T-helper 22 cell (primary cell): ENCODE data around the gene TDP1.
"Not testable (repeated sequence)": the region's sequence is repeated elsewhere in the genome, so short reads cannot be mapped to it uniquely, and the experiment has no call there.

Source experiments
- DNase-seq: peaks from one replicate; pipeline ENCODE4 v3.0.0-alpha.2; 2020; ENCODE audit warnings: low read depth

The TDP1 gene

DNA sequence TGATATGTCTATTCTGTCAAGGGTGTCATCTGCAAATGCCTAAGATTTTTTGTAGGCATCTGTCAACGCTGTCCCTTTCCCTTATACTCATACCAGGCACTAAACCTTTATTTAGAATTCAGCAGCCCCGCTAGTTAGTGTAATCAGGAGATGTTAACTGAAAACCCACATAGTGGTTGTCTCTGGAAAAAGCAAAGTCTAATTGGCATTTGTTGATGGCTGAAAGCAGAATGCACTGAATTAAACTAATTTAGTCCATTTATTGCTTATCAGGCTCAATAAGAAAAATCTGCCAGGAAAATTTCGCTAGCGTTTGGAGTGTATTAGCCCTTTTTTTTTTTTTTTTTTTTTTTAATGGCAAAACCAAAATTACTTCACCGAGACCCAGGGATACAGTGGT is 34.5 kb downstream of the TDP1 start:
- DNase-seq, result no peak

DNA sequence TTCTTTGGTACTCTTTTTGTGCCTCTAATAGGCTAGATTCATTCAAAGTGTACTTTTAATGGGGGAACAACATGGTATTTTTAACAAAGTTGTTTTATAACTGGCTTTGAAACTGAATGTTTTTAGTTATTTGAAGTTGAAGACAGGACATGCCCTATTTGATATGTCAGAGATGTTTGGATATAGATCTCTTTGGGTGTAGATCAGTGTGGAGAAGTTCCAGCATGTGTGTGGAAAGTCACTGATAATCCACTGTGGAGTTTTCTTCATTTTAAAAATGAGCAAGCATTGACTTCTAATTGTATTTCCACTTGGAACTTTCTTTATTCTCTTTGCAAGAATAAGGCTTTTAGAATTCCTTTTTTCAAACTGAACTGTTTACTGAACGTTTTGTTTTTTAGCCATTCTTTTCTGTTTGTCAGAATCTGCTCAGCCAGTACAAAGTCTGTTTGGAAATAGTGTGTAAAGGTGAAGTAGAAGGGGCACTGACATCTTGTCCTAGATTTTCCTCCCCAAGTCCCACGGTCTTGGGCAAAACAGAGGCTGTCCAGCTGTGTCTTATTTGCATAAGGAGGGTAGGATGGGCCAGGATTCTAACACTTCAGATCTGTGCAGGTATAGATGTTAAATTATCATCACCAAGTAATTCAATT is 35.0 kb downstream of the TDP1 start:
- DNase-seq, result no peak

- no peak for DNase-seq
These were observed 36.5 kb downstream of the TDP1 start for GRCh38 chr14:89992273-89992672.

GRCh38 chr14:89996963-89997362 is 41.2 kb downstream of the TDP1 start:
- no peak for DNase-seq

GRCh38 chr14:90000935-90001334 is 45.2 kb downstream of the TDP1 start:
- no peak for DNase-seq

GRCh38 chr14:90003526-90004307 is 48.0 kb downstream of the TDP1 start:
- DNase-seq, result no peak

DNA sequence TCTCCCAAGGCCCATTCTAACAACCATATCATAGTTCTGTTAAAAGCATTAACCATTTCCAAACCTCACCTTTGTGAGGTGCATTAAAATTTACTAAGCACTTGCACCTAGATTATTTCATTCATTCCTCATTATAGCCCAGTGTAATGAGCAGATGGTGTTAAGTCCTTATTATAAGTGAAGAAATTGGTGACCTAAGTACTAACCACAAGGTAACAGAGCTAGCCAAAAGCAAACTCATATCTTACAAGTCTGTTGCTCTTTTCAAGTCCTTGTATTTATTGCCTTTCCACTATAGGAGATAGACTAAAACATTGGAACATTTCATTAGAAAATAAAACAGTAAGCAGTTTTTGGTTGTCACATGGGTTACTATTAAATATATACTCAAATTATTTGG is 49.7 kb downstream of the TDP1 start:
- no peak for DNase-seq

GRCh38 chr14:90005939-90006530 is 50.3 kb downstream of the TDP1 start:
- no peak for DNase-seq

DNA sequence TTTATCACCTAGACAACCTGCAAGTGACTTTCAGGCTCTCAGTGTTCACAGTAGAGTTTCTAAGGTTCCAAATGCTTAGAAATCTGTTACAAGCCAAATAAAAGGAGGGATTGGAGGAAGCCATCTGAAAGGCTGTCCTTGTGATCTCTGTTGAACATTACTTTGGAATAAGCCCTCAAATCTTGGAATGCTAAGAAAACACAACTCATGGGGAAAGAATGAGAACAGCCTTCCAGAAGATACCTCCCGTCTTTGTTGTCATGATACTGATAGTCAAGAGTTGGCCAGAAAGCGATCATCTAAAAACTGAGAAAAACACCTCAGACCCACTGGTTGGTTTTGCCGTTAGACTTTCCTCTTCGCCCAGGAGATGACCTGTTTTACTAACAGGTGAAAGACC is 61.6 kb downstream of the TDP1 start:
- DNase-seq, result no peak

DNA sequence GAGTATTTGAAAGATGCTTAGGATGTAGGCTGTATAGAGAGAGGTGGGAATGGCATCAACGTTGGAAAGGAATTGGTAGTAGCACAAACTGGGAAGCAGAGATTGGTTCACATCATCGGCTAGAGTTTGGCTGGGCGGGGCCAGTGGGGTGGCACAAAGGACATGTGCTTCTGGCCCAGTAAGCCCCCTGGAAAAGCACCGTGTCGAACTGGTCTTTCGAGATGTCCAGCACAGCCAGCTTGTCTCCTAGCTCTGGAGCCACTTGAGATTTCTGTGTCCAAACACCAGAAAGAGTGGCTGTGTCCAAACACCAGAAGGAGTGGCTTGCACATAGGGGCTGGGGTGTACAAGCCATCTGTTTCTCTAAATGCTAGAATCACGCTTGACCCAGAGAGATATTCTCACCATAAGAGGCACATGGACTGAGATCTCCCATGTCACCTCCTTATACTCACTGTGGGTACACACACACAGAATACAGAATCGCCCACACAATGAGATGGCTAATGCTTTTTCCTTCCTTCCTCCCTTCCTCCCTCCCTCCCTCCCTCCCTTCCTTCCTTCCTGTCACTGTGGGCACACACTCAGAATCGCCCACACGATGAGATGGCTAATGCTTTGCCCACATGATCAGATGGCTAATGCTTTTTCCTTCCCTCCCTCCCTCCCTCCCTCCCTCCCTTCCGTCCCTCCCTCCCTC is 64.2 kb downstream of the TDP1 start:
- DNase-seq, result no peak

DNA sequence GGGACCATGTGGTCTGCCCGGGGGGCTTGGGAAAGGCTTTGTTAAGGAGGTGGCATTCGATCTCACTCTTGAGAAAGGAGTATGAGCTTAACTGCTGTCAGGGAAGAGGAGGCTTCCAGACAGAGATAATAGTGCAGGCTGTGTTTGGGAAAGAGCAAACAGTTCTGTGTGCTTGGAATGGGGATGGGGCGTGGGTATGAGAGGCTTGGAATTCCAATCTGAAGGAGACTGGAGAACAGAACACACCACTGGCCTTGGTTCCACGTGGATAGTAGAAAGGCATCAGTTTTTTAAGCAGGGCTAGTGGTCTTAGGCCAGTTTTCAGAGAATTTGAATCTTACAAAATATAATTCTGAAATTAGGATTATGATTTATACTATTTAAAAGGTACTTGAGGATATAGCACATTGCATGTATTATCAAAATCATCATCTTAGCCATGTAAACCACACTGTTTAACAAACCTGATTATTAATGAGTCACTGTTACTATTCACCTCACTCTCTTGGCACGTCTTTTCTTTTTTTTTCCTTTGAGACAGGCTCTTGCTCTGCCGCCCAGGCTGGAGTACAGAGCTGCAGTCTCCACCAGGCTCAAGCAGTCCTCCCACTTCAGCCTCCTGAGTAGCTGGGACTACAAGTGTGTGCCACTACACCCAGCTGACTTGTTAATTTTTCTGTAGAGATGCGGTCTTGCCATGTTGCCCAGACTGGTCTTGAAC is 67.6 kb downstream of the TDP1 start:
- no peak for DNase-seq

DNA sequence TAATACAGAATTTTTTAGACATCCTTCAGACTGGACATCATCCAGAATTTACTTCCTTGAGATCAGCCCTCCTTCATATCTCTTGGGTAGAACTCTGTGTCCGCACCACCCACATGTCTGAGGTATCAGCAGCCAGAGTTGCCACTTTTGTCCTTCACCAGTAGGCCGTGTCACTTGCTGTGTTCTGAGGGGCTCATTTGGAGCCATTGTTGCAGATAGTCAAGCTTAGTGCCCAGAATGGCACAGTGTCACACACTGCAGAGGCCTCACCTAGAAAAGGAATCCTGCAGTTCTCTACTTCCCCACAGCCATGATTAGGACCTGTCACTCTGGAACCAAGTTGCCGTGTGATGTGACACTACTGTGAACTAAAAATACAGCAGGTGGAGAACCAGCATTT is 69.2 kb downstream of the TDP1 start:
- no peak for DNase-seq

DNA sequence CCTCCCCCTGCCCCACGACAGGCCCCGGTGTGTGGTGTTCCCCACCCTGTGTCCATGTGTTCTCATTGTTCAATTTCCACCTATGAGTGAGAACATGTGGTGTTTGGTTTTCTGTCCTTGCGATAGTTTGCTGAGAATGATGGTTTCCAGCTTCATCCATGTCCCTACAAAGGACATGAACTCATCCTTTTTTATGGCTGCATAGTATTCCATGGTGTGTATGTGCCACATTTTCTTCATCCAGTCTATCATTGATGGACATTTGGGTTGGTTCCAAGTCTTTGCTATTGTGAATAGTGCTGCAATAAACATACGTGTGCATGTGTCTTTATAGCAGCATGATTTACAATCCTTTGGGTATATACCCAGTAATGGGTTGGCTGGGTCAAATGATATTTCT is 70.9 kb downstream of the TDP1 start:
- DNase-seq, result not testable (repeated sequence)

GRCh38 chr14:90027842-90028241 is 72.1 kb downstream of the TDP1 start:
- no peak for DNase-seq

DNA sequence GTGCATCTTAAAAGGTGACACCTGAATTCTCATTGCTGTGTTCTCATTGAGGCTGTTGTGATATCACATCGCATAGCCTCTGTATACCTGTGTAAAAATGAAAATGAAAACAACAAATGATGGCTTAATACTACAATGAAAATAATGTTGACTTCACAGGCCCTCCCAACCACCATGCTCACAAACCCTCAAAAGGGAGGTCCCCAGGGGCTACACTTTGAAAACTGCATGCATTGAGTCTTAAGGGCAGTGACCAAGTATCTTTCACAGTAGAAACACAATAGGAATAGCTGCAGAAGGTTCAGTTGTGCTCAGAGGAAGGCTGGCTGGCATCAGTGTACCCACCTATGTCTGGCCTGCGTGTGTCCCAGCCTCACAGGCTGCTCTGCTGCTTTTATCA is 78.4 kb downstream of the TDP1 start:
- DNase-seq, result no peak

DNA sequence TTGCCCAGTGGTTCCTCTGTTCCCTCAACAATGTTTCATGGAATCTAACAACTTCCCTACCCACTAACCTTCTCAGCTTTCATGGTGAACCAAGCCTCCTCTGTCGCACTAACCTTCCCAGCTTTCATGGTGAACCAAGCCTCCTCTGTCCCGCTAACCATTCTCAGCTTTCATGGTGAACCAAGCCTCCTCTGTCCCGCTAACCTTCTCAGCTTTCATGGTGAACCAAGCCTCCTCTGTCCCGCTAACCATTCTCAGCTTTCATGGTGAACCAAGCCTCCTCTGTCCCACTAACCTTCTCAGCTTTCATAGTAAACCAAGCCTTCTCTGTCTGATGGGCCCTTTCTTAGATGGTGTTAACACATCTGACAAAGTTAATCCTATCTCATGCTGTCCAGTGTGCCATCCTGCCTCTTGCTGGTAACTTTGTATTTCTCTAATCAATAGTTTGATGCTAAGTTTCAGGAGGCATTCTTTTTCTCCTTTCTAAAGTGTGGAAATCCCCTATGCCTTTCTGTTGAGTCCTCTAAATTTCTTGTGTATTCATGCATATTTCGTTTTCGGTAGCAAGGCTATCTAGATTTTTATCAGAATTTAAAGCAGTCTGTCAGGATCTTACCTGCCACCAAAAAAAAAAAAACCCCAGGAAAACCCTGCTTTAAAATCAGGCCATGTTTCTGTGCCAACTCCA is 79.3 kb downstream of the TDP1 start:
- no peak for DNase-seq

- no peak for DNase-seq
These were observed 83.7 kb downstream of the TDP1 start for GRCh38 chr14:90039253-90040010.

DNA sequence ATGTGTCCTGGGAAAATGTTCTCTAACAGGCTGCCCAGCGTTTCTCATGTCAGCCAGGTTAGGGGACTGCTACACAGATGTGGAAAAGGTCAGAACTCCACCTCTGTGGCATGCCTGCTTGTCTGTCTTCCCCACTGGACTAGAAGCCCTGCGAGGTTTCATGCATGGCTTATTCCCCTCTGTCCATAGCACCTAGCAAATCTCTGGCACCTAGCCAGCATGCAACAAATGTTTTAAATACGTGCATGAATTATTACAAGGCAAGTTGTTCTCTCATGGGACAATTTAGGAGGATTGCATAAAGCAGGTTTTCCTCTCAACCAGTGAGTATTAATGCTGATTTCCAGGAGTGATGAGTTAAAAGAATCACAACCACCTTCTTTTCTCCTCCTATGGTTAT is 84.7 kb downstream of the TDP1 start:
- DNase-seq, result no peak

DNA sequence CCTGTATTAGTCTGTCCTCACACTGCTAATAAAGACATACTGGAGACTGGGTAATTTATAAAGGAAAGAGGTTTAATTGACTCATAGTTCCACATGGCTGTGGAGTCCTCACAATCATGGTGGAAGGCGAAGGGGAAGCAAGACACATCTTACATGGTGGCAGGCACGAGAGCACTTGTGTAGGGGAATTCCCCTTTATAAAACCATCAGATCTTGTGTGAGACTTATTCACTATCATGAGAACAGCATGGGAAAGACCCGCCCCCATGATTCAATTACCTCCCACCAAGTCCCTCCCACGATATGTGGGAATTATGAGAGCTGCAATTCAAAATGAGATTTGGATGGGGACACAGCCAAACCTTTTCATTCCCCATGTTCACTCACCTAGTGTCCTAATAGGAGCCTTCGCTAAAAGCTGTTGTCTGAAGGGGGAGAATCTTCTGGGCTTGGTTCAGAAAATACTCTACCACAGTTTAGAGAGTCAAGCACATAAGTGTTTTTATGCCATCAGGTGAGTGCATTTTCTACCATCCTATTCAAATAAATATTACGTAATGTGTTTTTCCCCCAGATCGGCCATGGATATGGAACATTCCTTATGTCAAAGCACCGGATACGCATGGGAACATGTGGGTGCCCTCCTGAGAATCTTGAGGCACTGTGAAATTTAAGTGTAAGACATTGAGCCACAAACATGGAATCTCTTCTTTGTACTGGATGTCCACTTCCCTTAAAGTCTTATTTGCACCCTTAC is 86.9 kb downstream of the TDP1 start:
- DNase-seq, result no peak

GRCh38 chr14:90045616-90046015 is 89.9 kb downstream of the TDP1 start:
- no peak for DNase-seq
